Small intestine (tissue), 7 donors: ENCODE results near the gene ECE1. TPM values are rescaled to one million over a fixed set of nuclear protein-coding genes. Genes with fewer than 3 reads are reported as not detected.
A peak's percentile ranks its signal among the peaks of the same experiment; 100 is the strongest.

Source experiments
- DNase-seq, 2 donors: peaks; one replicate each; pipeline versions ENCODE4 v3.0.0 to v3.0.0-alpha.2; 2013
- FAIRE-seq: peaks from 2 replicates; lab custom pipeline; 2012; peaks lifted over from hg19 to GRCh38; lab: Jason Lieb, UNC
- H3K27ac ChIP-seq, 3 donors: one replicate each; pipeline ENCODE4 v1.5.1; 2013; ENCODE audit warnings: low read length in 2 of 3, mild to moderate bottlenecking in 2 of 3, control low read depth in 1 of 3, inconsistent platforms in 1 of 3, low read depth in 1 of 3, moderate library complexity in 1 of 3
- H3K27me3 ChIP-seq, 3 donors: one replicate each; pipeline ENCODE4 v1.6.1; 2013; ENCODE audit warnings: low read length in 3 of 3, inconsistent platforms in 1 of 3; ENCODE audit not compliant: control insufficient read depth in 3 of 3, insufficient read depth in 3 of 3
- H3K36me3 ChIP-seq, 3 donors: one replicate each; pipeline ENCODE4 v1.6.1; 2013; ENCODE audit warnings: low read length in 3 of 3, inconsistent platforms in 1 of 3, low read depth in 1 of 3, mild to moderate bottlenecking in 1 of 3, moderate library complexity in 1 of 3; ENCODE audit not compliant: control insufficient read depth in 3 of 3, insufficient read depth in 2 of 3
- H3K4me1 ChIP-seq, 3 donors: one replicate each; pipeline ENCODE4 v1.6.1; 2013; ENCODE audit warnings: low read length in 2 of 3, inconsistent platforms in 1 of 3, low read depth in 1 of 3, mild to moderate bottlenecking in 1 of 3, moderate library complexity in 1 of 3; ENCODE audit not compliant: control insufficient read depth in 3 of 3, insufficient read depth in 2 of 3
- H3K4me3 ChIP-seq, 3 donors: one replicate each; pipeline ENCODE4 v1.5.1; 2013; ENCODE audit warnings: low read length in 3 of 3, control low read depth in 1 of 3, inconsistent platforms in 1 of 3, low read depth in 1 of 3, mild to moderate bottlenecking in 1 of 3, moderate library complexity in 1 of 3
- H3K9me3 ChIP-seq, 2 donors: one replicate each; pipeline ENCODE4 v1.6.1; 2013; ENCODE audit warnings: low read depth in 1 of 2, low read length in 1 of 2; ENCODE audit not compliant: control insufficient read depth in 2 of 2, insufficient read depth in 1 of 2
- WGBS, 3 donors: extraction: QIAGEN DNeasy Blood & Tissue Kit; methylation state at CpG; one replicate each; pipeline ENCODE4 v1.1.7; 2013; 5-methylcytosine and 5-hydroxymethylcytosine counted together
- polyA plus RNA-seq, 4 donors: library from polyadenylated mRNA; stranded (reverse) in 3 of 4; unstranded in 1 of 4; fragments of 200-250 nt in 3 of 4; fragments of 120-200 nt in 1 of 4; gene quantifications; one replicate each; pipeline versions ENCODE4 v1.2.1 to v1.2.3, GENCODE V29; 2013
- donor health status: healthy with polysubstance abuse.
- donor health status: control.
- donor health status: control.
- donor health status: Bipolar disorder and iron deficiency.
- donor health status: healthy.

Gene ECE1
- polyA plus RNA-seq, 4 donors, result 20.8 to 68.9 (median 40.4) TPM

GRCh38 chr1:21317035-21317689 lies 26.9 kb upstream of the ECE1 start:
- WGBS, 3 donors, result 72 to 88% (median 84%) methylated on average over 16 of the region's 16 CpGs
- H3K9me3 ChIP-seq, result no peaks in the 10 kb centered on the region
- DNase-seq (no peak), FAIRE-seq (no peak)
- no peak overlapping the region for H3K4me3 ChIP-seq
- peaks cover 0 to 34% (median 6%) of the 10 kb centered on the region in 3 donors for H3K4me1 ChIP-seq
- H3K27ac ChIP-seq, result peak overlapping the region in 2 of 3 donors; percentile 6 to 84
- H3K27me3 ChIP-seq, result no peaks in the 10 kb centered on the region
- H3K36me3 ChIP-seq, result peaks cover 0 to 33% (median 0%) of the 10 kb centered on the region in 3 donors

GRCh38 chr1:21314743-21315396 lies 24.6 kb upstream of the ECE1 start:
- Histone ChIP-seq H3K36me3 (peaks cover 0 to 27% (median 0%) of the 10 kb centered on the region in 3 donors), H3K27ac (no peak overlapping the region), H3K27me3 (no peaks in the 10 kb centered on the region), H3K4me3 (no peak overlapping the region), H3K4me1 (peaks cover 0 to 14% (median 6%) of the 10 kb centered on the region in 3 donors), H3K9me3 (no peaks in the 10 kb centered on the region)
- WGBS, 3 donors, result 93 to 100% (median 94%) methylated on average over 2 of the region's 2 CpGs
- DNase-seq, result no peak
- no peak for FAIRE-seq

GRCh38 chr1:21313886-21314721 lies 23.8 kb upstream of the ECE1 start:
- Histone ChIP-seq H3K27me3 (no peaks in the 10 kb centered on the region), H3K27ac (peak overlapping the region in 2 of 3 donors; percentile 18 to 28), H3K9me3 (no peaks in the 10 kb centered on the region), H3K4me3 (no peak overlapping the region), H3K4me1 (peaks cover 0 to 7% (median 6%) of the 10 kb centered on the region in 3 donors), H3K36me3 (peaks cover 0 to 28% (median 0%) of the 10 kb centered on the region in 3 donors)
- FAIRE-seq (no peak), DNase-seq (no peak)
- WGBS, 3 donors, result 67 to 79% (median 78%) methylated on average over 19 of the region's 19 CpGs

- H3K36me3 ChIP-seq, result peaks cover 0 to 31% (median 0%) of the 10 kb centered on the region in 3 donors
- no peak for DNase-seq
- H3K9me3 ChIP-seq, result no peaks in the 10 kb centered on the region
- no peak overlapping the region for H3K4me3 ChIP-seq
- FAIRE-seq, result no peak
- H3K27ac ChIP-seq, result peak overlapping the region in 2 of 3 donors; percentile 7 to 28
- WGBS, 3 donors, result 78 to 86% (median 82%) methylated on average over 6 of the region's 6 CpGs
- no peaks in the 10 kb centered on the region for H3K27me3 ChIP-seq
- H3K4me1 ChIP-seq, result peaks cover 0 to 6% (median 4%) of the 10 kb centered on the region in 3 donors
Measured at GRCh38 chr1:21313203-21313885, 23.1 kb upstream of the ECE1 start.

GRCh38 chr1:21312407-21312992 lies 22.2 kb upstream of the ECE1 start:
- peaks cover 0 to 26% (median 0%) of the 10 kb centered on the region in 3 donors for H3K36me3 ChIP-seq
- no peak overlapping the region for H3K27ac ChIP-seq
- DNase-seq, result no peak
- H3K27me3 ChIP-seq, result no peaks in the 10 kb centered on the region
- WGBS, 3 donors, result 81 to 92% (median 86%) methylated on average over 4 of the region's 4 CpGs
- H3K9me3 ChIP-seq, result no peaks in the 10 kb centered on the region
- peaks cover 0 to 6% (median 6%) of the 10 kb centered on the region in 3 donors for H3K4me1 ChIP-seq
- H3K4me3 ChIP-seq, result no peak overlapping the region
- FAIRE-seq, result no peak

- WGBS, 3 donors, result 93 to 99% (median 94%) methylated on average over 6 of the region's 6 CpGs
- H3K27ac ChIP-seq, result no peak overlapping the region
- FAIRE-seq, result no peak
Measured at GRCh38 chr1:21311016-21311415, 20.8 kb upstream of the ECE1 start.

GRCh38 chr1:21308847-21309652 lies 18.8 kb upstream of the ECE1 start:
- DNase-seq, result no peak
- peaks cover 0 to 7% (median 3%) of the 10 kb centered on the region in 3 donors for H3K4me1 ChIP-seq
- no peak for FAIRE-seq

More at GRCh38 chr1:21311016-21311415, 20.8 kb upstream of the ECE1 start:
- no peaks in the 10 kb centered on the region for H3K27me3 ChIP-seq
- no peak overlapping the region for H3K4me3 ChIP-seq
- H3K4me1 ChIP-seq, result peaks cover 0 to 7% (median 6%) of the 10 kb centered on the region in 3 donors
- no peaks in the 10 kb centered on the region for H3K9me3 ChIP-seq
- peaks cover 0 to 23% (median 0%) of the 10 kb centered on the region in 3 donors for H3K36me3 ChIP-seq
- DNase-seq, result no peak

More at GRCh38 chr1:21308847-21309652, 18.8 kb upstream of the ECE1 start:
- Histone ChIP-seq H3K9me3 (no peaks in the 10 kb centered on the region), H3K4me3 (no peak overlapping the region), H3K27me3 (no peaks in the 10 kb centered on the region), H3K27ac (no peak overlapping the region), H3K36me3 (peaks cover 0 to 23% (median 0%) of the 10 kb centered on the region in 3 donors)
- 71 to 79% (median 76%) methylated on average over 9 of the region's 9 CpGs for WGBS, 3 donors
